Activated CD8-positive, alpha-beta T cell treated with anti-CD3 and anti-CD28 coated beads, Interleukin-2, amount 10 ng/mL, durations not matched to agents 7 days and 5 days (primary cell): ENCODE measurements around the gene OR2H2. TPM values are rescaled to one million over a fixed set of nuclear protein-coding genes. Genes with fewer than 3 reads are reported as not detected.

ENCODE experiments used
- ATAC-seq: fragments of 150-1000 bp; cut with Tn5 transposase; one replicate; pipeline ENCODE4 v1.10.0; 2021; ENCODE audit warnings: moderate library complexity
- CTCF ChIA-PET: fragments of 350-600 bp; sonication (Branson Sonifier 250); formaldehyde crosslinking; loops from one replicate; lab custom pipeline; 2021; ENCODE audit warnings: antibody characterized with exemption; lab: Charles Lee
- POLR2A ChIA-PET: fragments of 350-600 bp; sonication (Branson Sonifier 250); formaldehyde crosslinking; loops from one replicate; lab custom pipeline; 2021; ENCODE audit warnings: antibody characterized with exemption; lab: Charles Lee
- DNase-seq: peaks from one replicate; pipeline ENCODE4 v3.0.0-alpha.2; 2020
- H3K27ac Mint-ChIP-seq: one replicate; pipeline ENCODE4 v1.8.0; 2021; ENCODE audit warnings: mild to moderate bottlenecking, mixed read lengths
- H3K27me3 Mint-ChIP-seq: one replicate; pipeline ENCODE4 v1.8.0; 2021; ENCODE audit warnings: low read depth, mixed read lengths
- H3K36me3 Mint-ChIP-seq: one replicate; pipeline ENCODE4 v1.8.0; 2021; ENCODE audit warnings: low read depth, mixed read lengths
- H3K4me1 Mint-ChIP-seq: one replicate; pipeline ENCODE4 v1.8.0; 2021; ENCODE audit warnings: low read depth, mixed read lengths
- H3K4me3 Mint-ChIP-seq: one replicate; pipeline ENCODE4 v1.8.0; 2021; ENCODE audit warnings: mild to moderate bottlenecking, mixed read lengths
- H3K9me3 Mint-ChIP-seq: one replicate; pipeline ENCODE4 v1.8.0; 2022; ENCODE audit warnings: mixed read lengths; ENCODE audit not compliant: insufficient read depth
- total RNA-seq, 2 experiments: library from RNA; stranded (reverse); gene quantifications; one replicate each; pipeline ENCODE4 v1.2.3, GENCODE V29; 2021

Gene OR2H2
- total RNA-seq, 2 experiments from 2014 or later = not detected

GRCh38 chr6:29624520-29624961 lies 39.6 kb downstream of the OR2H2 start:
- peaks cover 11% of the 10 kb centered on the region for H3K4me1 Mint-ChIP-seq
- peaks cover 35% of the 10 kb centered on the region for H3K27me3 Mint-ChIP-seq
- no peak overlapping the region for H3K4me3 Mint-ChIP-seq
- ChIA-PET CTCF (interaction anchor here (1.2 to 2.8 kb wide), 3 partner anchors 11 to 29 kb away, joined by 3 to 11 read pairs (median 7); no protein-coding TSS in a partner anchor), POLR2A (no interaction called here)
- H3K27ac Mint-ChIP-seq = no peak overlapping the region
- ATAC-seq (no peak), DNase-seq (no peak)
- no peaks in the 10 kb centered on the region for H3K9me3 Mint-ChIP-seq
- no peaks in the 10 kb centered on the region for H3K36me3 Mint-ChIP-seq

GRCh38 chr6:29625337-29625930 lies 40.5 kb downstream of the OR2H2 start:
- ChIA-PET POLR2A (interaction anchor here (0.7 kb wide), 1 partner anchor 22 kb away, joined by 3 read pairs; no protein-coding TSS in a partner anchor), CTCF (interaction anchor here (0.5 to 2.8 kb wide), 3 partner anchors 24 to 457 kb away, joined by 3 to 11 read pairs (median 9); no protein-coding TSS in a partner anchor)
- no peak overlapping the region for H3K4me3 Mint-ChIP-seq
- peaks cover 12% of the 10 kb centered on the region for H3K4me1 Mint-ChIP-seq
- no peaks in the 10 kb centered on the region for H3K36me3 Mint-ChIP-seq
- no peak overlapping the region for H3K27ac Mint-ChIP-seq
- H3K9me3 Mint-ChIP-seq = no peaks in the 10 kb centered on the region
- no peak for DNase-seq
- H3K27me3 Mint-ChIP-seq = peaks cover 43% of the 10 kb centered on the region
- ATAC-seq = no peak

- H3K9me3 Mint-ChIP-seq = no peaks in the 10 kb centered on the region
- no peaks in the 10 kb centered on the region for H3K36me3 Mint-ChIP-seq
- DNase-seq (no peak), ATAC-seq (no peak)
- peak overlapping the region; percentile 48 for H3K4me3 Mint-ChIP-seq
- CTCF ChIA-PET = interaction anchor here (1.0 to 1.9 kb wide), 3 partner anchors 21 to 27 kb away, joined by 4 to 9 read pairs (median 5); no protein-coding TSS in a partner anchor
- H3K4me1 Mint-ChIP-seq = peaks cover 26% of the 10 kb centered on the region
- peaks cover 58% of the 10 kb centered on the region for H3K27me3 Mint-ChIP-seq
- POLR2A ChIA-PET = no interaction called here
- no peak overlapping the region for H3K27ac Mint-ChIP-seq
Measured at GRCh38 chr6:29626948-29627754, 42.2 kb downstream of the OR2H2 start.

DNA sequence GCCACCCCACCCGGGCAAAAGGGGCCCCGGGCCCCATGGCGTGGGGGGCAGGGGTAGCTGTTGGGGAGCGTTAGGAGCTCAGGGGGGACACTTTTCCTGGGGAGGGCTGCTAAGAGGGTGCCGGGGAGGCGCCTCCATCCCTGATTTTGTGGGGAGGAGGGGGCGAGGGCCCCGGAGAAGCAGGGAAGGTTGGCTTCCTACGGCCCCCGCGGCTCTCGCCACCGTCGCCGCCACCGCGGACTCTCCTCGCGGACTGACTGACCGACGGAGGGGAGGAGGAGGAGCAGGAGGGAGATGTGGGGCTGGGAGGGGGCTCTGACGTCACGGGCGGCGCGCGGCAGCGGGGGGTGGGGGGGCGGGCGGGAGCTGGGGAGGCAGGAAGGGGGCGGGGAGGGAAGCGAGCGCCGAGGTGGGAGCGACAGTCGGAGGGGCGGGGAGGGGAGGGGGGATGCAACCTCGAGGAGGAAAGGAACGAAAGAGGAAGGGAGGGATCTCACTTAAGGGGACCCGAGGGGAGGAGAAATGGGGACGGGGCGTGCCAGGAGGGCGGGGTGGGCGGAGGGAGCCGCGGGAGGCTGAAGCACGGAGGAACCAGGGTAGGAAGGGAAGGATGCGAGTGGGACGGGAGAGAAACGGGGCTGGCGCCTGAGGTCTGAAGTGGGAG lies 43.0 kb downstream of the OR2H2 start:
- DNase-seq (peak; percentile 39), ATAC-seq (peak; percentile 21)
- H3K36me3 Mint-ChIP-seq = no peaks in the 10 kb centered on the region
- ChIA-PET CTCF (interaction anchor here (1.0 to 4.0 kb wide), 5 partner anchors 14 to 265 kb away, joined by 3 to 22 read pairs (median 5); no protein-coding TSS in a partner anchor), POLR2A (no interaction called here)
- peaks cover 58% of the 10 kb centered on the region for H3K27me3 Mint-ChIP-seq
- no peaks in the 10 kb centered on the region for H3K9me3 Mint-ChIP-seq
- H3K4me1 Mint-ChIP-seq = peaks cover 27% of the 10 kb centered on the region
- peak overlapping the region; percentile 51 for H3K27ac Mint-ChIP-seq
- H3K4me3 Mint-ChIP-seq = peak overlapping the region; percentile 82

DNA sequence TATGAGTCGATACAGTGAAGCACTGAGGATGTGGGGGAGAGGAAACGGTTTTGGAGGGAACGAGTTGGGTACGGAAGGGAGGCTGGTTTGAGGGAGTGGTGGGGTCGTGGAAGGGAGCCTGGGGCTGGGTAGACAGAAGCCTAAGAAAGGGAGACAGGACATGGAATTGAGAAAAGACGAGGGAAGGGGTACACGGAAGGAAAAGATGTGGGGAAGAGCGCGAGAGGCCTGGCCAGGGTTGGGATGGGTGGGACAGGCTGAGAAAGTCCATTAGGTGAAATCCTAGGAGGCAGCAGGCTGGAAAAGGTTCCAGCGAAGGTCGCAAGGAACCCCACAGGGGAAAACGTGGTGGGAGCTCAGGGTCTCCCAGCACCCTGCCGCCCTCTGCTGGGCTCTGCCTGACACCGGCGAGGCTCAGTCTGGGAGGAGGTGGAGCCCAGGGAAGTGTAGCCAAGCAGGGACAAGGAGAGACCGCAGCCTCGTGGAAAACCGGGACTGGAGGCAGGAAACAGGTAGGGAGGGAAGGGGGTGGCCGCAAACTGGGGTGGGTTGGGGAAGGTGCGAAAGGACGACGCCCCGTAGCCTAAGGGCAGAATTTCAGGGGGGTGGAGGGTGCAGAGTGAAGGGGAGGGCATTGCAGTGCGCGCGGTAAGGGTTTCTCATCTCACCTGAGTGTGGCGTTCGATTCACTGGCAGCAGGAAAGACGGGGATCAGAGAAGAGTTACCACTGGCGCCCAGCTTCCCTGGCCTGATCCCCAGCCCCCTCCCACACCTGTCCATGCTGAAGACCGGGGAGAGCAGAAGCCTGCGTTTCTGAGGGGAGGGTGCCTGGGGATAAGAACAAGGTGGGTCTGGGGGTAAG lies 43.7 kb downstream of the OR2H2 start:
- Mint-ChIP-seq H3K4me1 (peaks cover 33% of the 10 kb centered on the region), H3K9me3 (no peaks in the 10 kb centered on the region), H3K36me3 (no peaks in the 10 kb centered on the region), H3K4me3 (peak overlapping the region; percentile 82), H3K27ac (peak overlapping the region; percentile 51), H3K27me3 (peaks cover 64% of the 10 kb centered on the region)
- DNase-seq (peak; percentile 56), ATAC-seq (peak; percentile 54)
- CTCF ChIA-PET = interaction anchor here (1.0 to 4.0 kb wide), 5 partner anchors 9 to 264 kb away, joined by 3 to 22 read pairs (median 5); no protein-coding TSS in a partner anchor
- POLR2A ChIA-PET = no interaction called here

DNA sequence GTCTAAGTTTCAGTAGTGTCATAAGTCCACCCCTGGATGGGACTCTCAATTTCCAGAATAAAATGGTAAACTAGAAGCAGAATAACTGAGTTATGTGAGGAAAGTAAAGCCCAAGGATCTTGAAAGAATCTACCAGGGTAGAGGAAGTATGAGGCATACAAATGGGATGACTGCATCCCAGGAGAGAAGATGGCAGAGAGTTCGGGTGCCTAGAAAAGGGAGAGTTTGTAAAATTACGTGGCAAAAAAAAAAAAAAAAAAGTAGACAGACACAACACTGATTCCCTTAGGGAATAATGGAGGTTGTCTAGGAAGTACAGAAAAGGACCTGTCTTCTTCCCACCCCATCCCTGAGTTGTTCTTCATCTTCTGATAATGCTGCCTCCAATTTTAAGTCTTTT lies 44.6 kb downstream of the OR2H2 start:
- Mint-ChIP-seq H3K27me3 (peaks cover 69% of the 10 kb centered on the region), H3K27ac (no peak overlapping the region), H3K4me1 (peaks cover 36% of the 10 kb centered on the region), H3K4me3 (no peak overlapping the region), H3K36me3 (no peaks in the 10 kb centered on the region), H3K9me3 (no peaks in the 10 kb centered on the region)
- no peak for DNase-seq
- ChIA-PET CTCF (interaction anchor here (1.3 to 4.0 kb wide), 4 partner anchors 10 to 263 kb away, joined by 3 to 22 read pairs (median 12); no protein-coding TSS in a partner anchor), POLR2A (no interaction called here)
- ATAC-seq = no peak

DNA sequence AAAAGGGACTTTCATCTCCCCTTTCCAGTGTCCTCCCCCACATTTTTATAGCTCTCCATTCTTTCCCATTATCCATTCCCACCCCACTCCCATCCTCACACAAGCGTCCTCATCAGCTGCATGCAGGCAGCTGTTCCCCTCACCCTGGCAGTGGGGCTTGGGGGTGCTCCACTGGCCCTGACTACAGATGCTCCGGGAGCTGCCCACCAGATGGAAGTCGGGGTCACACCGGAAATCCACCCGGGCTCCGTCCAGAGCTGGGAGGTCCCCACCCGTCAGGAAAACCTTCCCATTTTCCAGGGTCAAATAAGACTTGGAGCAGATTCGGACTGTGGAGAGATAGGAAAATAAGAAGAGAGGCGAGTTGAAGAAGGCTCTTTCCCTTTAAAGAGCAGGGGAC lies 45.4 kb downstream of the OR2H2 start:
- DNase-seq = no peak
- Mint-ChIP-seq H3K27ac (no peak overlapping the region), H3K4me1 (peaks cover 36% of the 10 kb centered on the region), H3K4me3 (no peak overlapping the region), H3K27me3 (peaks cover 68% of the 10 kb centered on the region), H3K36me3 (no peaks in the 10 kb centered on the region), H3K9me3 (no peaks in the 10 kb centered on the region)
- CTCF ChIA-PET = interaction anchor here (0.9 to 4.0 kb wide), 3 partner anchors 9 to 23 kb away, joined by 3 to 22 read pairs (median 20); no protein-coding TSS in a partner anchor
- ATAC-seq = no peak
- POLR2A ChIA-PET = no interaction called here

DNA sequence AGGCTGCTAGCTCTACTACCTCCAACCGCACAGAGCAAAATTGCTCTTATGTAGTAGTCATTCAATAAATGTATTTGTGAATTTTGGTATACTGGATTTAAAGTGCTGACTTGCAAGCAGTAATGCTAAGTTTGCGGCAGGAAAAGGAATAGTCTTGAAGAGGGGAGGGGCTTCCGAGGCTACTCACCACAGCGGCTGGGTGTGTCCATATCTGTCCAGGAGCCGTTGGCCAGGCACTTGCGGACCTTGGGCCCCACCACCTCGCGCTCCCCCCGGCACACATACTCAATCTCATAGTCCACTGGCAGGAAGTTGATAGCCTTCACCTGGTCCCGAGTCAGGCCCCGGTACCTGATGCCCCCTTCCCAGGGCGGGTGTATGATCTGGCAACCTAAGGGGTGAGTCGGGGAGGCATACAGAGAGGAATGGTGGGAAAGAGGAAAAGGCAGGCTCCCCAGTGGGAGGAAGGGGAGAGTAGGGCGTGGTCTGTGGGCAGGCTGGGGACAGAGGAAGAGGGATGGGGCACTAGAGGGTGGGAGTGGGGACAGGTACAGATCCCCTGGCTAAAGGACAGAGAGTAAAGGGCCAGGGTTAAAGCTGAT lies 46.4 kb downstream of the OR2H2 start:
- peak overlapping the region; percentile 73 for H3K4me3 Mint-ChIP-seq
- DNase-seq (no peak), ATAC-seq (no peak)
- no peaks in the 10 kb centered on the region for H3K36me3 Mint-ChIP-seq
- H3K27ac Mint-ChIP-seq = no peak overlapping the region
- peaks cover 36% of the 10 kb centered on the region for H3K4me1 Mint-ChIP-seq
- peaks cover 59% of the 10 kb centered on the region for H3K27me3 Mint-ChIP-seq
- ChIA-PET CTCF (interaction anchor here (0.9 to 4.0 kb wide), 3 partner anchors 8 to 22 kb away, joined by 3 to 22 read pairs (median 20); no protein-coding TSS in a partner anchor), POLR2A (no interaction called here)
- no peaks in the 10 kb centered on the region for H3K9me3 Mint-ChIP-seq

DNA sequence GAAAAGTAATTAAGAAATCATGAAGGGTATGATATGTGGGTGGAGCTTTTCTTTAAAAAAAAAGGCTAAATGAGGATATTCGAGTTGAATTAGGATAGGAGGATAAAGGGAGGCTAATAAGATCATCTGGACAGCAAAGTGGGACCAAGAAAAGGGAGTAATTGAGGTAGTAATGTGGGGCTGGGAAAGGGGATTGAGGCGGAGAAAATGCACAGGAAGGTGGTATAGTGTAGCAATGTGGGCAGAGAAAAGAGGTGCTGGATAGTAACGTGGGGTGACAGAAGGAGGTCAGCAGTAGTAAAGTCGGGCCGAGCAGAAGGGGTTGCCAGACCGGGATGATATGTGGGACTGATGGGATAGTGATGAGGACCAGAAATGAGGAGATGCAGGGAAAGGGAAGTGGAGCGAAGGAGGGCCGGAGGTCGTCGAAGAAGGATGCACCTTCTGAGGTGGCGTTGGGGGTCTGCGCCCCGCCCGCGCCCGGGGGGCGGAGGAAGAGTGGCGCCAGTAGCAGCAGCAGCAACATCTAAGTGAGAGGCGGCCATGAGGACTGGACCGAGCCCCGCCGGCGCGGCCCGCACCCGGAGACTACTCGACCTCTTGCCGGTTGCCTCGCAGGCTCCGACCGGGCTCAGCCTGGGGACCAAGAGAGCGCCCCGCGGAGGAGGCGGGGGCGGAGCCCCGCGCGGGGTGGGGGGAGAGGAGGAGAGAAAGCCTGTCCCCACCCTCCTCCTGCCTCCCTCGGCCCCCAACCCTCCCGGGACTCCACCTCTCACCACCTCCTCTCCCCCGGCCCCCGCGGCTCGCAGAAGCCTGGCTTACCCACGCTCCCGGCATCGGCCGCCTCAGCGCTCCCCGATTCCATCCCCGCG lies 47.2 kb downstream of the OR2H2 start:
- ChIA-PET CTCF (interaction anchor here (2.0 to 4.0 kb wide), 3 partner anchors 18 to 22 kb away, joined by 14 to 22 read pairs (median 20); no protein-coding TSS in a partner anchor), POLR2A (interaction anchor here (2.1 kb wide), 1 partner anchor 17 kb away, joined by 6 read pairs; no protein-coding TSS in a partner anchor)
- H3K4me1 Mint-ChIP-seq = peaks cover 36% of the 10 kb centered on the region
- H3K4me3 Mint-ChIP-seq = peak overlapping the region; percentile 73
- H3K27me3 Mint-ChIP-seq = peaks cover 54% of the 10 kb centered on the region
- H3K27ac Mint-ChIP-seq = peak overlapping the region; percentile 1
- no peaks in the 10 kb centered on the region for H3K36me3 Mint-ChIP-seq
- ATAC-seq (peak; percentile 55), DNase-seq (peak; percentile 59)
- no peaks in the 10 kb centered on the region for H3K9me3 Mint-ChIP-seq
